ENCODE data around the gene BRME1.

Gene BRME1

GRCh38 chr19:13864046-13864666 lies 41.8 kb downstream of the BRME1 start:
- Histone ChIP-seq H3K36me3 (no peaks in the 10 kb centered on the region; the same call in 1 of the 2 replicates), H3K4me3 (ENCODE audit: low read depth, low read length) (peak overlapping the region; percentile 50), H3K9me3 (ENCODE audit: severe bottlenecking) (no peaks in the 10 kb centered on the region), H3K27ac (peak overlapping the region; percentile 15; the same call in 1 of the 2 replicates), H3K27me3 (ENCODE audit: insufficient read depth, low read depth, severe bottlenecking) (no peaks in the 10 kb centered on the region)
- TF ChIP-seq, protein P1, sequence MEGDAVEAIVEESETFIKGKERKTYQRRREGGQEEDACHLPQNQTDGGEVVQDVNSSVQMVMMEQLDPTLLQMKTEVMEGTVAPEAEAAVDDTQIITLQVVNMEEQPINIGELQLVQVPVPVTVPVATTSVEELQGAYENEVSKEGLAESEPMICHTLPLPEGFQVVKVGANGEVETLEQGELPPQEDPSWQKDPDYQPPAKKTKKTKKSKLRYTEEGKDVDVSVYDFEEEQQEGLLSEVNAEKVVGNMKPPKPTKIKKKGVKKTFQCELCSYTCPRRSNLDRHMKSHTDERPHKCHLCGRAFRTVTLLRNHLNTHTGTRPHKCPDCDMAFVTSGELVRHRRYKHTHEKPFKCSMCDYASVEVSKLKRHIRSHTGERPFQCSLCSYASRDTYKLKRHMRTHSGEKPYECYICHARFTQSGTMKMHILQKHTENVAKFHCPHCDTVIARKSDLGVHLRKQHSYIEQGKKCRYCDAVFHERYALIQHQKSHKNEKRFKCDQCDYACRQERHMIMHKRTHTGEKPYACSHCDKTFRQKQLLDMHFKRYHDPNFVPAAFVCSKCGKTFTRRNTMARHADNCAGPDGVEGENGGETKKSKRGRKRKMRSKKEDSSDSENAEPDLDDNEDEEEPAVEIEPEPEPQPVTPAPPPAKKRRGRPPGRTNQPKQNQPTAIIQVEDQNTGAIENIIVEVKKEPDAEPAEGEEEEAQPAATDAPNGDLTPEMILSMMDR (IDR thresholded peaks at IDR 0.05; ENCODE audit: low read depth, low read length): no peak
- peak; percentile 63 for DNase-seq

DNA sequence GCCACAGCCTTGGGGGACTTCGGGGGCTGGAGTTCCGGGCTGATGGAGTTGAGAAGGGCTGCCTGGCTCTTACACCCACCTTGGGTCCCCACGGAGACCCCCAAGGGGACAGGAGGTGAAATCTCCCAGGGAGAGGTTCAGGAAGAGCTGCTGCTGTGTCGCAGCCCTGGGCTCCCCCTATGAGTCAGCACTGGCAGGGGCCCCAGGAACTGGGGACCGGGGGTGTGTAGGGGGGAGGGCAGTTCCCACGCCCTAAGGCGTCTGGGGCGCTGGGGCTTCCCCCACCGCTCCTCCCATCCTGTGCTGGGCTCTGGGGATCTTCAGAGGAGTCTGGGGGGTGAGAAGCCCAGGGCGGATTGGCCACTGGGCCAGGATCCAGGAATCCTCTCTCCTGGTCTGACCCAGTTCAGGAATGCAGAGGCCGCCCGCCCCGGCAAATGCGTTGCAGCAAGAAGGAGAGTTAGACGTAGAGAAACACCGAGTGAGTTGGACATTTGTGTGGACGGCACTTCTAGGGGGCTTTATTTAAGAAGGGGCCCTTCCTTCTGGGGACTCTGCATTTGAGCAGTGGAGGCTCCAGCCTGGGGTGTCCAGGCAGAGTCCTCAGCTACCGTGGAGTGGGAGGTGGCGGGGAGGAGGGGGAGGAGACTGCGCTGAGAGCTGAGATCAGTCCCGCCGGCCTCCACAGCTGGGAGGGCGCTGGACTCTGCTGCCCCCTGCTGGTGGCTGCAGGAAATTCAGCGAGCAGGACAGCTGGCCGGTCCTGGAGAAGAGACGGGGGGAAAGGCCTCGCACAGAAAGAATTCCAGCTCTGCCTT lies 44.0 kb downstream of the BRME1 start:
- TF ChIP-seq, protein P1 (IDR thresholded peaks at IDR 0.05; ENCODE audit: low read depth, low read length): peak; percentile 93
- H3K27ac ChIP-seq: peak overlapping the region; percentile 11; the same call in 1 of the 2 replicates

GRCh38 chr19:13861392-13861713 lies 44.6 kb downstream of the BRME1 start:
- DNase-seq: no peak
- H3K27me3 ChIP-seq (ENCODE audit: insufficient read depth, low read depth, severe bottlenecking): no peaks in the 10 kb centered on the region
- H3K4me3 ChIP-seq (ENCODE audit: low read depth, low read length): no peak overlapping the region
- no peaks in the 10 kb centered on the region; the same call in 1 of the 2 replicates for H3K36me3 ChIP-seq
- H3K27ac ChIP-seq: no peak overlapping the region
- H3K9me3 ChIP-seq (ENCODE audit: severe bottlenecking): no peaks in the 10 kb centered on the region
- TF ChIP-seq, protein P1 (IDR thresholded peaks at IDR 0.05; ENCODE audit: low read depth, low read length): no peak

More for the DNA sequence above, 44.0 kb downstream of the BRME1 start:
- Histone ChIP-seq H3K36me3 (no peaks in the 10 kb centered on the region; the same call in 1 of the 2 replicates), H3K4me3 (ENCODE audit: low read depth, low read length) (peak overlapping the region; percentile 29), H3K27me3 (ENCODE audit: insufficient read depth, low read depth, severe bottlenecking) (no peaks in the 10 kb centered on the region), H3K9me3 (ENCODE audit: severe bottlenecking) (no peaks in the 10 kb centered on the region)
- DNase-seq: peak; percentile 88

DNA sequence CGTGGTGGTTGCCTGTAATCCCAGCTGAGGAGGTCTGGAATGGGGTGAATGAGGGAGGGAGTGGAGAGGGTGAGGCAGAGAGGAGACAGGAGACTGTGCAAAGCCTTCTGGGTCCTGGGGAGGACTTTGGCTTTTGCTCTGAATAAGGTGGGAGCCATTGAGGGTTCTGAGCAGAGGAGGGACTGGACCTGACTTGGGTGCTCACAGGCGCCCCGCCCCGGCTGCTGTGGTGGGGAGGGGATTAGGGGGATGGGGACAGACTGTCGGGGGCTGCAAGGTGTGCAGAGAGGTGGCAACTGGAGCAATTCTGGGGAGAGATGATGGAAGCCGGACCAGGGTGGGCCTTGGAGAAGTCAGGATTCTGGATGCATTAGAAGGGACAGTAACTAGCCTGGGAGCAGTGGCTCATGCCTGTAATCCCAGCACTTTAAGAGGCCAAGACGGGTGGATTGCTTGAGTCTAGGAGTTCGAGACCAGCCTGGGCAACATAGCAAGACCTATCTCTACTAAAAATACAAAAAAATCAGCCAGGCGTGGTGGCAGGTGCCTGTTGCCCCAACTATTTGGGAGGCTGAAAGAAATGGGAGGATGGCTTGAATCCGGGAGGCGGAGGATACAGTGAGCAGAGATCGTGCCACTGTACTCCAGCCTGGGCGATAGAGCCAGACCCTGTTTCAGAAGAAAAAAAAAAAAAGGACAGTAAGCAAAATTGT lies 45.1 kb downstream of the BRME1 start:
- Histone ChIP-seq H3K4me3 (ENCODE audit: low read depth, low read length) (no peak overlapping the region), H3K36me3 (no peaks in the 10 kb centered on the region), H3K27ac (no peak overlapping the region), H3K9me3 (ENCODE audit: severe bottlenecking) (no peaks in the 10 kb centered on the region), H3K27me3 (ENCODE audit: insufficient read depth, low read depth, severe bottlenecking) (no peaks in the 10 kb centered on the region)
- DNase-seq: no peak
- TF ChIP-seq, protein P1 (IDR thresholded peaks at IDR 0.05; ENCODE audit: low read depth, low read length): no peak

DNA sequence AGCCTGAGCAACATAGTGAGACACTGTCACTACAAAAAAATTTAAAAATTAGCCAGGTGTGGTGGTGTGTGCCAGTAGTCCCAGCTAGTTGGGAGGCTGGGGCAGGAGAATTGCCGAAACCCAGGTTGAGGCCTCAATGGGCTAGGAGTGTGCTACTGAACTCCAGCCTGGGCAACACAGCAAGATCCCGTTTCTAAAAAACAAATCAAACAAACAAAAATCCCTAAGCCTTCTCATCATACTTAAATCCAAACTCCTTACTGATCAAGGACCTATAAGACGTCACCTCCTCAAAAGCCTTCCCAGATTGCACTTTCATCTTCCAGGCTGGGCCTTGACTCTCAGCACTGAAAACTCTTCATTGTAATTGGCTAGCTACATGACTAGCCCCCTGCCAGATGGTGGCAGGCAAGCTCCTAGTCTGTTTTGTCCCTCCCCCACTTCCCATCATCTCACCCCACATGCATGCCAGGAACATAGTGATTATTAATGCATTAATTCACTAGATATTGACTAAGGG lies 46.5 kb downstream of the BRME1 start:
- no peak overlapping the region for H3K27ac ChIP-seq

More for the DNA sequence above, 46.5 kb downstream of the BRME1 start:
- Histone ChIP-seq H3K27me3 (ENCODE audit: insufficient read depth, low read depth, severe bottlenecking) (no peaks in the 10 kb centered on the region), H3K9me3 (ENCODE audit: severe bottlenecking) (no peaks in the 10 kb centered on the region), H3K36me3 (no peaks in the 10 kb centered on the region), H3K4me3 (ENCODE audit: low read depth, low read length) (no peak overlapping the region)
- TF ChIP-seq, protein P1 (IDR thresholded peaks at IDR 0.05; ENCODE audit: low read depth, low read length): no peak
- DNase-seq: peak; percentile 39

Data from WERI-Rb-1 (cell line).